Activated gamma-delta T cell treated with anti-CD3 and anti-CD28 coated beads, Interleukin-2, amount 50 U/mL, for 16 hours (primary cell): ENCODE results near the gene SOCS7.

Experiments
- DNase-seq: peaks from one replicate; pipeline ENCODE4 v3.0.0-alpha.2; 2020; ENCODE audit warnings: low read depth

The SOCS7 gene

DNA sequence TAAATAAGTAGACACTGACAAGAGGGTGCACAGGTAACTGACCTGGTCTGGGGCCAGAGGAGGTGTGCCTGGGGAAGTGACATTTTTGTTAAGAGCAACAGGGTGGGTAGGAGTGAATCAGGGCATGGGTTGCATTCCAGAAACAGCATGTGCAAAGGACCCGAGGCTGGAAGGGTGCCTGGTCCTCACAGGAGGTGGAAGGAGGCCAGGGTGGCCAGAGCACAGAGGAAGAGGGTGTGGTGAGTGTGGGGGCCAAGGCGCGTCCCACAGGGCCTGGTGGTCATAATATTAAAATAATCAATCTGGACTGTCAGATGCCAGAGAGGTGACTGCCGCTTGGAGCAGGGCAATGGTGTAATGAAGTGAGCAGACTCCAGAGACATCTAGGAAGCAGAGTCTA is 90.9 kb downstream of the SOCS7 start:
- no peak for DNase-seq

- DNase-seq: no peak
Observed at GRCh38 chr17:38443356-38444031, 91.8 kb downstream of the SOCS7 start.

DNA sequence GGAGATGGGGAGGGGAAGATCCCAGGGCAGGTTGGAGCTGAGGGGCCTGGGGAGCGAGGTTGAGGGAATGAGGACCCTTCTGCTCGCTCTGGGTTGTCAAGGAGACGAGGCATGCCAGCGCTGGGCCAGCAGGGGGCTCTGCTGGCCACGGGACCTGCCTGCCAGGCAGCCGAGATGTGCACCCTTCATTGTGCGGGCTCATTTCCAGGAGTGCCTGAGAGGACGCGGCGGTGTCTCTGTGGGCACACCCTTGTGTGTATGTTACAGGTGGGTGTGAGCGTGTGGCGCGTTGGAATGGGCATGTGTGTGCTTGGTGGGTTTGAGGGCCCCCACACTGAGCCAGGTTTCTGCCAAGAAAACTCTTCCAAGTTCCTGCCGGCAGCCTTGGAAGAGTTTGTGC is 92.5 kb downstream of the SOCS7 start:
- peak; percentile 16 for DNase-seq

DNA sequence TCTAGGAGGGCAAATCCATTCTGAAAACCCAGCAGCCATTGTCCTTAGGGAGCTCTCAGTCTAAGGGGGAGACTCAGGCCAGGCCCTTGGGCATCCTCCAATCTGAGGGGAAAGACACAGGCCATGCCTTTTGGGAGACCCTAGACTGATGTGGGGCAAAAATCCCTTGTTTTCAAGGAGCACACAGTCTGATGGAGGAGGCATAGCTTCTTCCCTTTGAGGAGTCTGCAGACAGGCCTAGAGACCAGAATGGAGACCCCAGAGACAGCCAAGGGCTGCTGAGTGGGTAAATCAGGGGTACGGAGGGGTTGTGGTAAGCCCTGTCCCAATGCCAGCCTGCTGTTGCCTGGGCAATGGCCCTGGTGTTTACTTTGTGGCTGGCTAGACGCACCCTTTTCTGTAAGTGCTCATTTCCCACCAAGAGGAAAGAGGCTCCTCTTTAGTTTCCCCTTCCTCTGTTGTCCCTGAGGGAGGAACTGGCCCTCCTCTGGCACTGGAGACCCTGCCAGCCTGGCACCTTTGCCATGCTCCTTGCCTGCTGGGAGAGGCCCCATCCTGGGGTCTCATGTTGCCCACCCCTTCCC is 96.0 kb downstream of the SOCS7 start:
- DNase-seq: no peak

- DNase-seq: no peak
Observed at GRCh38 chr17:38448208-38448771, 96.6 kb downstream of the SOCS7 start.

DNA sequence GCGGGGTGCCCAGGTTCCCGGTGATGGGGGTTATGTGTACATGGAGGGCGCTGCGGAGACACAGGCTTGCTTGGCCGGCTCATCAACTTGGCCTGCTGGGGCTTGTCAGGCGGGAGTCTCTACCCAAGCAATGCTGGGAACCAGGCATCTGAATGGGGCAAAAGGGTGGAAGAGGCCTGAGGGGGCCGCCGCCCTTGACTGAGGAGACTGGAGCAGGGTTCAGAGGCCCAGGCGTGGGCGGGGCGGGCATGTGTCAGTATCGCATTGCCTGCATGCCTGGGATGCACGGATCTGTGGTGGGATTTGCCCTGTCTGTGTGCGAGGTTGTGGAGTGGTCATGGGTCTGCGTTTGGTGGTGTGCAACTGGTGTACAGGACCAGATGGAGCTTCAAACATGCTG is 97.7 kb downstream of the SOCS7 start:
- DNase-seq: no peak

DNA sequence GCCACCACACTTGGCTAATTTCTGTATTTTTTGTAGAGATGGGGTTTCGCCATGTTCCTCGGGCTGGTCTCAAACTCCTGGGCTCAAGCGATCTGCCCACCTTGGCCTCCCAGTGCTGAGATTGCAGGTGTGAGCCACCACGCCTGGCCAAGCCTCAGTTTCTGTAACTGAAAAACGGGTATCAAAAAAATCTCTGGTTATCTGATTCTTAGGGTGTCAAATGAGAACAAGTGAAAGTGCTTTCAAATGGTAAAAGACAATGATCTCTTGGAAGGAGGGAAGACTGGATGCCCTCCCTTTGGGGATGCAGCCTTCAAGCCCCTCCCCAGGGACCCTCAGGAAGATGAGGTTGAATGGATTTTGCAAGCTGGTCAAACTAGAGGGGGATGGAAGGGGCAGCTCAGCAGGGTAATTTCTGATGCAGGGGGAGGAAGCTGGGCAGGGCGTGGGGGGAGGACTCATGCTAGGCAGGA is 98.9 kb downstream of the SOCS7 start:
- DNase-seq: no peak

DNA sequence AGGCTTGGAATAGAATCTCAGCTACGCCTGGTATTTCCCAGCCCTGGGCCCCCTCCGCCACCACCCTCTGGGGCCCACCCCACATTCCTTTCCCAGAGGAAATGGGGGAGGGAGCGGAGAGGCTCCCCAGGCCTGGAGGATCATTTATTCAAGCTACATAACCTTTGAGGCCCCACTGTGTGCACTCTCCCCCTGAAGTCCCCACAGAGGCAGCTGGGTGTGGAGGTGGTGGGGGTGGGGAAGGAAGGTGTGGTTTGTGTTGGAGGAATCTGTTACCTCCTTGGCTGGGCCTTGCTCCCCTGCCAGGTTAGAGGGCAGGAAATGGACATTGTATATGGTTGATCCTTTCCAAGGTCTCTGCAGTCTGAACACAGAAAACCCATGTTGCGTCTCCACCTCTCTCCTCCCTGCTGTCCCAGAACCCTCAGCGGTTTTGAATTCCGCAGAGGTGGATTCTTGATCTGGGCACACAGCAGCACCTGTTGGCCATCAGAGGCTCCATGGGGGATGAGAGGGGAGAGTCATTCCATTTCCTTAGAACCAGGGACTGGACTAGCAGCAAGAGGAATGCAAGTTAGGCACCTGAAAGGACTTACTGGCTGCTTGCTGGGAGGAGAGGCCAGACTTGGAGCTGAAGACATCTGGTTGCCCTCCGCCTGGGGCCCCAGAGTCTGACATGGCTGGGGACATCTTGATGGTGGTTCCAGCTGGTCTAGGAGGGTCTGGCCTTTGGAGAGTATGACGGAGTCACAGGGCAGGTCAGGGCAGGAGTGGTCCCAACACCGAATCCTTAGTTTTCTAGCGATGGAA is 99.6 kb downstream of the SOCS7 start:
- DNase-seq: no peak

DNA sequence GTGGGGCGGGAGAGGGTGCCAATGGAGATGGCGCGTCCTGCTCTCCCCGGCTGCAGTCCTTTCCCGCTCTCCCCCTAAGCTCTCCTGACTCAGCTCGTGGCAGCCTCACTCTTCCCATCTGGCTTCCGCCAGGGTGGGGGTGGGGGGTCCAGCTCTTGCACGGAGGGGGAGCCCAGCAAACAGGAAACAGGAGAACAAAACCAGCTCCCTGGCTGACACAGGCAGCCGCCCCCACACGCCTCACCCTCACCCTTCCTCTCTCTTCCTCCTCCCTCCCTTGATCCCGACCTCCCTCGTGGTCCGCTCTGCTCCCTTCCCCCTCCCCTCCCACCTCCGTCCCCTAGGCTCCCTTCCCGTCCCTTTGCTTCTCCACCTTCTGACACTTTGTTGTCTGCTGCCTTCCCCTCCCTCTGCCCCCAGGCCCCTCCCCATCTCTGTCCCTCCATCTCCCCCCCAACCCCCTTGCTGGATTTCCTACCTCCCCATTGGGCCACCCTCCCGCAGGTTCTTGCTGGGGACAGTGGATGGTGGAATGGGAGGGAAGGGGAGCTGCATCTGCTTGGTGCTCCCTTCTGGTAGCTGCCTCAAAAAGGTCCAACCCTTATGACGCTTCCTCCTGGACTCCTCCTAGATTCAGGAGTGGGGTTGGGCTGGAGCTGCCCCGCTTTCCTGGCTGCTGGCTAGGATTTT is 100.3 kb downstream of the SOCS7 start:
- no peak for DNase-seq

DNA sequence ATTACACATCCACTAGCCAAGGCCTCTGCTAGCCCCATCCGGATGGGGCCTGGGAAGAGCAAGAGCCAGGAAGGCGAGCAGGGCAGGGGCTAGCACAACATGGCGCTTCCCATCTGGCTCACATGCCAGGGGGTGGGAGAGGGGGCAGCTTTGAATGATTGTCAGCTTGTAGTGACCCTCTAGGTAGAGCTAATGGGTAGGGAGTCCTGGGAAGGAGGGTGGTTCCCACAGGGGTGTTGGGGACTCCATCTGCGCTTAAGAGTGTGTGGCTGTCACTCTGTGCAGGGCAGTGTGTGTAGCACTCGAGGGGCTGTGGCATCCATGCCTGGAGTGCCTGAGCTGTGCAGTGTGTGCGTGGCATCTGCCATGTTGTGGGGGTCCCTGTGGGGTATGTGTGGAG is 101.1 kb downstream of the SOCS7 start:
- no peak for DNase-seq

- DNase-seq: no peak
Observed at GRCh38 chr17:38453951-38454421, 102.3 kb downstream of the SOCS7 start.

- no peak for DNase-seq
Observed at GRCh38 chr17:38454532-38454931, 102.9 kb downstream of the SOCS7 start.
